Islet of Langerhans (tissue), 1 donor: ENCODE measurements around the gene LHX2.

ENCODE experiments used
- FAIRE-seq: peaks from one replicate; lab custom pipeline; 2011; peaks lifted over from hg19 to GRCh38; lab: Jason Lieb, UNC

Gene LHX2

GRCh38 chr9:124000161-124000783 is 11.3 kb upstream of the LHX2 start:
- no peak for FAIRE-seq

DNA sequence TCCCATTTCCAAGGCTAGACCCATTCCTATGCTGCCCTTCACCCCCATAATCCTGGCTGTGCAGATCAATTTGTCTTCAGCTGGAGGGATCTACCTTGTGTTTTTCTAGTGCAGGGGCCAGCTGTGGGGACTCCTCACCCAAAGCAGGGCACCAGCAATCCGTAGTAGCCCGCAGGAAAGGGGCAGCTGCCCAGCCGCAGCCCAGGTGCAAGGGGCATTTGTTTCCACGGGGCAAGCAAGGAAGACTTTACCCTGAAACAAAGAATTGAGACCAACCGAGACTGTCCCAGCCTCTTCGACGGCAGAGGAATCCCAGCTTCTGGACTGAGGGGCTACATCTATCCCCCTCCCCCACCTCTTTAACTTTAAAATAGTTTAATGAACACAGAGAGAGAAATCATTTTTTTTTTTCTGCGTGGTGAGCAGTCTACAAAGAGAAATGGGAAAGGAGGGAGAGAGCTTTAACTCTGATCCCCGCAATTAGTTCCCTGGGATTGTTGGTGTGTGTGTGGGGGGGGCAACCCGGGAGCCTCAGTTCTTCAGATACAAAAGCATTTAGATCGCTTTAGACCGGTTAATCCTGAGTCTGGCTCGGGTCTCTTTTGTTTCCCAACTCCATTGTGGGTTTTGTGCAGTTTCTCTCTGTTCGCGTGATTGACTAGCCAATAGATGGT is 10.6 kb upstream of the LHX2 start:
- no peak for FAIRE-seq

DNA sequence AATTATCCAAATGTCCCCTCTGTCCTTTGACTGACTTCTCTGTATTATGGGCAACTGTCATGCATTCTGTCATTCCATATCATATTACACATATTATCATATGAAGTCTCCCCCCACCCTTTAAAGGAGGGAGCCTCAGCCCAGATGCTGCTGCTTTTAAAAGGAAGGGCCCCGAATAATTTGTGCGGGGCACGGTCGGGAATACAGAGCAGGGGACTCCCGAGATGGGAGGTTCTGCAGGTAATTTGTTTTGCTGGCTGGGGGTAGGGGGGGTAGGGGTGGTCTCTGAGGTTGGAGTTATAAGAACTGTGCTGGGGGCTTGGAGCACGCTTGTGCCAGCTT is 10.1 kb upstream of the LHX2 start:
- FAIRE-seq = no peak

- no peak for FAIRE-seq
Measured at GRCh38 chr9:124001866-124002525, 9.6 kb upstream of the LHX2 start.

DNA sequence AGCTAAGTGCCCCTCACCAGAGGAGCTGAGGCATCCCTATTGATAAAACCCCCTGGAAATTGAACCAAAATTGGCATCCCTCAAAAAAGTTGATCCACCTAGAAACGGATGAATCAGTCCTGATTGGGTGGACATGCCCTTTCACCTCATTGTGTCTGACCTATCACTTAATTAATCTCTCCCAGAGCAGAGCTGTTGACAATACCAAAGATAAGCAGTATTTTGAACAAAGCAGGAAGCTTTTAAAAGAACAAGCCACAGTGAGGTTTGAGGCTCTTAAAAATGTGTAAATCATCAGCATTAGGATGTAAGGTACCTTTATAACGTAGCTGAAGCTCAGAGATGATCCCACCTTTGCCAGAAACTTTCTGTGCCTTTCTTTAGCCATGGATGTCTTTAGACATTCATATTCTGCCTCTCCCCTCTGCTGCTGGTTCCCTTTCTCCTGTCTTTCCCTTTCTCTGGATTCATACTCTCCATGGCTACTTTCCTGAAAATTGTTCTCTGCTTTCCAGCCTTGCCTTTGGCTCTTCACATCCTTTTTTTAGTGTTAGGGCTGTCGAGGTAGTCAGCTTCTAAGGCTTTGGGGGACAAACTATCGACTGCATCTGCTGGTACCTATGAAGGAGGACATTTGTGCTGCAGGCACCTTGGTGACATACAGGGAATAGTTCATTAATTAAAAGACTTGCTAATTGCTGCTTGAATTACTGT is 7.8 kb upstream of the LHX2 start:
- FAIRE-seq = no peak

GRCh38 chr9:124004593-124004992 is 7.0 kb upstream of the LHX2 start:
- FAIRE-seq = no peak

DNA sequence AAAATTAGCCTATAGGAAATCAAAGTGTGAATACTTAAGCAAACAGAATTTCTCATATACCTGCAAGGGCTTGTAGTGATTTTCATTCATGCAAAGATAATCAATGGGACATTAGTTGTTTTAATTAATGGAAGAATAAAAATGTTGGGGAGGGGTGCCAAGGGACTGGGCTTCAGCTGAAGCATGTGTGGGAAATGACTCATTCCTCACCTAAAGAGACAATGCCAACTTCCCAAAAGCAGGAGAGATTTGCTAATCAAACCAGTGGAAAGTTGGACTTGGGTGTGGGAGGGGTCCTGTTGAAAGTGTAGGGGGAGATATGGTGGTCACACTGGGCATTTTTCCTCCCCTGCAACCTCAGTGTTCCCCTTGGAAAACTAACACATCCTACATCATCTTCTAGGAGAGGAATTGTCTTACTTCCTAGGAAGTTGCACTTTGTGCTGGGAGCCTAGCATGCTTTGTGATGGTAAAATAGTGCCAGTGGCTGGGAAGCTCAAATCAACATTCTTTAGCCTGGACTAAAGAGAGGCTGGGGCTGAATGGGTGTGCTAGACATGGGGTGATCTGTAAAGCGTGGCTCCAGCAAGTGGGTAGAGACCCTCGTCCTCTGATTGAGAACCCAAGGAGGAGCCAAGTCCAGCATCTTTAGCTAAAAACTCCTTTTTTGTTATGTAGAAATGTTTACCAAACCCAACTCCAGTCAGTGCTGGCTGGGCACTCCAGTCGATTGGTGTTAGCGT is 6.4 kb upstream of the LHX2 start:
- FAIRE-seq = no peak

DNA sequence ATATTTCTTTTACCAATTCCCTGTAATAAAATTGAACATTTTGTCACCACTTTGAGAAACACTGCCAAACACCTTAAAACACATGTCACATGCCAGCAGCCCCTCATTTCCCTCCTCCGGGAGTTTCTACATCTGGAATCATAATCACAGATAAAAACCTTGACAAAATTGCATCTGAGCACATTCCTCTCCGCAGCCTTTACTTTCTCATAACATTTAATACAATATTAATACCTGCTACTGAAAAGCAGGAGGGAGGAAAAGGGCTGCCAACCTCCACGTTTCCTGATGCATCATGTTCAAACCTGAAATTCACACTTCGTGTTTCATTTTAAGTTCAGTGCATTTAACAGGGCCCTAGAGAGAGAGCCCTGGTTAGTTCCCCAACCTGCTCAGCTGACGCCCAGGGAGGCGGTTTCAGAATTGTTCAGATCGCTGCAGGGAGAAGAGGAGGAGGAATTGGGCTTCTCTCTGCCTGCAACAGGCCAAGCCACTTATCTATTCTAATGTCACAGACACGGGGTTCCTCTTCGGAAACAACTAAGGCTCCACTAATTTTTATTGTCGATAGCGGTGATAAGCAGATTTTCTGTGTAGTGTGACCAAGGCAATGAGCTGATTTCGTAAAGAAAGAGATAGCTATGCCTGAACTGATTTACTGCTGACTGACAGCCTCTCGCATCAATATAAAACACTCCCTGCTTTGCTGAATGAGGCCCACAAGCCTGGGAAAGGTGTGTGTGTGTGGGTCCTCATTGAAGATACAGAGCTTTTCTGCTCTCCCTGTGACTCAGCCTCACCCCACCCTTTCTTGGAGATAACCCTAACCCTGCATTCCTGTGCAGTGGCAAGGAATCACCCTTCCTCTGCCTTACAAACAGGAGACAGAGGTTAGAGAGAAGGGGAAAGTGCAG is 4.9 kb upstream of the LHX2 start:
- no peak for FAIRE-seq

GRCh38 chr9:124007565-124008302 is 3.8 kb upstream of the LHX2 start:
- FAIRE-seq = no peak

- FAIRE-seq = no peak
Measured at GRCh38 chr9:124008303-124008693, 3.3 kb upstream of the LHX2 start.

DNA sequence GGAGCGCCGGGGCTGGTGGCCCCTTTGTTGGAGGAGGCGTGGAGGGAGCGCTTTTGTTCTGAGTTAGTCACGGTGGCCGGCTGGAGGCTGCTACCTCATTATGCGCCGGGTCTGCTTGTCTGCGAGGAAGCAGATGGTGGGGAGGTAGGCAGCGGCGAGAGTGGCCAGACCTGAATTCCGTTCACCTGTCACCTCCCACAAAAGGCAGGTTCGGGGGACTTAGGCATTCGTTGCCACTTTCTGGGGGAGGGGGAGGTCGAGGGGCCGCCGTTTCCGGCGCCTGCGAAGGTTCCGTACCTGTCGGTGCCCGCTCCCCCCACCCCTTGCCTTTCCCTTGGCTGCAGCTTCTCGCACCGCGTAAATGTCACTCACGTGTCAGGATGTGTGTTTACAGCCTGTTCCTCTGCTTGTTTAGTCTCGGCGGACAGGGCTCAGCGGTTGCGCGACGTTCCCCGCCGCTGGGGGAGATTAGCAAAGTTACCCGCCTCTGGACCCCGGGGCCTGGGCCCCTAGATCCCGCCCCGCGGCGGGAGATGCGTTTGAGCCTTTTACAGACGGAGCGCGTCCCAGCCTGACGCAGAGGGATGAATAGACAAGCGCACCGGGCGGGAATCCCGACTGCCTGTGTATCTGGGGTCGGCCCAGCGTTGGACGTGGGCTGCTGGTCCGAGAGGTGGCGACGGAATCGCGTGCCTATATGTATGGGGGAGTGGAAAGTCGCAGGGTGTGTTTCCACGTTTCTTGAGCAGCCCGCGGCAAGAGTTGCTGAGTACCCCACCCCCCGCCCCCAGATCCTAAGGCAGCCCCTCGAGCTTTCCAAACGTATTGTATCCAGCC is 2.7 kb upstream of the LHX2 start:
- FAIRE-seq = no peak

- no peak for FAIRE-seq
Measured at GRCh38 chr9:124009531-124010217, 1.9 kb upstream of the LHX2 start.

DNA sequence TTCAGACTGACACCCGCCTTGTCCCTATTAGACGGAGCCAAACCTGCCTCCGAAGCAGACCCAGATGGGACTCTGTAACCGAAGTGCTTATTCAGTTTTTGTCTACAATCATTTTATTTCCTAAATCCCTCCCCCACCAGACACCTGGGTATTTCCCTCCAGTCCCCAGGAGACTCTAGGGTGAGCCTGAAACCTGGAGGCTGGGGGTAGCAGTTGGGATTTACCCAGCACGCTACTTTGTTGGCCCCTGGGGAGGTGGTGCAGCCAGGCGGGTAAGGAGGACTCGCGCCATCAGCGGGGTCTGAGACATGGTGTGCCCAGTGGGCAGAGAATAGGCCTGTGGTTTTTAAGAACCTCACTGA is 1.3 kb upstream of the LHX2 start:
- FAIRE-seq = no peak

- no peak for FAIRE-seq
Measured at GRCh38 chr9:124010665-124011321, 775 bp upstream of the LHX2 start.

GRCh38 chr9:124012368-124013301 is 1.1 kb downstream of the LHX2 start:
- FAIRE-seq = no peak

GRCh38 chr9:124013309-124014210 is 2.0 kb downstream of the LHX2 start:
- FAIRE-seq = no peak
